IPS-11a (cell line): ENCODE data around the gene PPP4R1.
"Not testable (repeated sequence)": the region's sequence is repeated elsewhere in the genome, so short reads cannot be mapped to it uniquely, and the experiment has no call there.

Experiments used
- H3K4me3 ChIP-seq: one replicate; pipeline ENCODE4 v1.5.1; 2013; ENCODE audit warnings: low read depth, low read length, control low read depth

Gene PPP4R1

DNA sequence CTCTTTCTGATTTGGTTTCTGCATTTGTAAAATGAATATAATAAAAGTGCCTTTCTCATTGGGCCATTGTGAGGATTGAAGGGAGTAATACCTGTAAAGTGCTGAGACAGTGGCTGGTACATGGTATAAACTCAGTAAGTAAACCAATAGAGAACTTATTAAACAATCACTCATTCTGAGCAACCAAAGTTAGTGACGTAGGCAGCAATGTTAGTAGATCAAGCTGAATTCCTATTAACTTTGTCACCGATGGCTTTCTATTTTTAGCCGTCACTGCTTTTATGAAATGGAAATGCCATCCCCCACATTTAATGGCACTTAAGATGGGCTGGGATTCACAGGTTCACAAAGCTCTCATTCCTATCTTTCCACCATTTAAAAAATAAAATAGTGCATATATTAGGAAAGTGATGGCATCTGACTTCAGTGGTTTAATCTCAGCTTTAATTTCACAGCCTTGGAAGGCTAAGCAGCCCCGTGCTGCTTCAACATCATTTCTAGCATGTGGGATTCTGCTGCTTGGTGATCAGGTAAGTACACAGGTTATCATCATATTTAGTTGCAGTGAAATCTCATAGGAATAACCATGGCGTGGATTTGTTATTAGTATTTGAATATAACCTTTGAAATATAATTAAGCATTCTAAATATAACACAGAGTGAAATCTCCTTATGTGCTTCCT, 17.6 kb upstream of the PPP4R1 start:
- H3K4me3 ChIP-seq = no peak overlapping the region

DNA sequence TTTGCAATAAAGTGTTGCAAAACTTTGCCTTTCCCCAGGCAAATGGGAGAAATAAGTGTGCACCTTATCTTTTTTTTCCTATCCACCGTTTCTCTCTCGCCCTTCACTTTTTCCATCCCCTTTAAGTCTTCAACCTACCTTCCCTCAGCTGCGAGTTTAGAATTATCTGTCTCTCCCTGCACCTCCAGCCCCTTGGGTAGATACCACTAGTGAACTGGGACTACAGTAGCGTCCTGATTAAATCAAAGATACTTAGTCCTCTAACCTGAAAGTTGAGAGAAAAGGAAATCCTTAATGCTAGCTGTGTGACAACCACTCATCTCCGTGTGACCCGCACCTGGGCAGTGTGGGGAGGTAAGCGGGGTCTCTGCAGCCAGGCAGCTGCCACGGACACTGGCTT, 16.1 kb upstream of the PPP4R1 start:
- H3K4me3 ChIP-seq = no peak overlapping the region

DNA sequence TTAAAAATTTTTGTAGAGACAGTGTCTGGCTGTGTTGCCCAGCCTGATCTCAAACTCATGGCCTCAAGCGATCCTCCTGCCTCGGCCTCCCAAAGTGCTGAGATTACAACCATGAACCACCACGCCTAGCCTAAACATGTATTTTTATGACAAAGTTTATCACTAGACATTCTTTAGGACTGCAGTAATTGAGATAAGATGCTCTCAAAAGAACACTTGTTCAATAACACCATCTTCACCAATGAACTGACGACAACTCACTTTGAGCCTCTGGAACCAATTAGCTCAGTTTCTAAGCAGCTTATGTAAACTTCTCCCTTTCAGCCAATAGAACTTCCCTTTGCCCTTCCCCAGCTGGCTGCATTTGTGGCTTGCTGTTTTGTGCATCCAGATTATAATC, 15.3 kb upstream of the PPP4R1 start:
- H3K4me3 ChIP-seq = no peak overlapping the region

DNA sequence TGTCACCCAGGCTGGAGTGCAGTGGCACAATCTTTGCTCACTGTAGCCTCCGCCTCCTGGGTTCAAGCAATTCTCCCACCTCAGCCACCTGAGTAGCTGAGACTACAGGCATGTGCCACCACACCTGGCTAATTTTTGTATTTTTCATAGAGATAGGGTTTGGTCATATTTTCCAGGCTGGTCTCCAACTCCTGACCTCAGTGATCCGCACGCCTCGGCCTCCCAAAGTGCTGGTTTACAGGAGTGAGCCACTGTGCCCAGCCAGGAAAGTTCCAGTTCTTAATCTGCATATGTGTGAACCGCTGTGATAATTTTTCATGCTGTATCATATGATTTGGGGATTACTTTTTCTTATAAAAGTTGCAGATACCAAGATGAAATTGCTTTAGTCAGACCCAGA, 14.6 kb upstream of the PPP4R1 start:
- no peak overlapping the region for H3K4me3 ChIP-seq

DNA sequence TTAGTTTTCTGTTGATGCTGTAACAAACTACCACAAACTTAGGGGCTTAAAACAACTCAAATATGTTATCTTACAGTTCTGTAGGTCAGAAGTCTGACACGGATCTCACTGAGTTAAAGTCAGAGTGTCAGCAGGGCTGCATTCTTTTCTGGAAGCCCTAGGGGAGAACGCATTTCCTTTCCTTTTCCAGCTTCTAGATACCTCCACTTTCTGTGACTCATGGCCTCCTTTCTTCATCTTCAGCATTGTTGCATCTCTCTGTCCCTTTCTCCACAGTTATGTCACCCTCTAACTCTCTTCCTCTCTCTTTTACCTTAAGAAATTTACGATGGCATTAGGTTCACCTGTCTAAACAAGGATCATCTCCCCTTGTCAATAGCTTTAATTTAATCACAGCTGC, 13.3 kb upstream of the PPP4R1 start:
- no peak overlapping the region for H3K4me3 ChIP-seq

DNA sequence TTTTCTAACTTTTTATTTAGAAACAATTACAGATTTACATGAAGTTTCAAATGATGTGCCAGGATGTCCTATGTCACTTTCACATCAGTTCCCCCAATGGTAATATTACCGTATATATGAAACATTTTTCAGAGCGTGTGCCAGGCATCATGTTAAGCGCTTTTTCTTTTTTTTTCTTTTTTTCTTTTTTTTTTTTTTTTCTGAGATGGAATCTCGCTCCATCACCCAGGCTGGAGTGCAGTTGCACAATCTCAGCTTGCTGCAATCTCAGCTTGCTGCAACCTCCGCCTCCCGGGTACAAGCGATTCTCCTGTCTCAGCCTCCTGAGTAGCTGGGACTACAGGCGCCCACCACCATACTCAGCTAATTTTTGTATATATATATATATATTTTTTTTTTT, 5.6 kb upstream of the PPP4R1 start:
- H3K4me3 ChIP-seq = no peak overlapping the region

DNA sequence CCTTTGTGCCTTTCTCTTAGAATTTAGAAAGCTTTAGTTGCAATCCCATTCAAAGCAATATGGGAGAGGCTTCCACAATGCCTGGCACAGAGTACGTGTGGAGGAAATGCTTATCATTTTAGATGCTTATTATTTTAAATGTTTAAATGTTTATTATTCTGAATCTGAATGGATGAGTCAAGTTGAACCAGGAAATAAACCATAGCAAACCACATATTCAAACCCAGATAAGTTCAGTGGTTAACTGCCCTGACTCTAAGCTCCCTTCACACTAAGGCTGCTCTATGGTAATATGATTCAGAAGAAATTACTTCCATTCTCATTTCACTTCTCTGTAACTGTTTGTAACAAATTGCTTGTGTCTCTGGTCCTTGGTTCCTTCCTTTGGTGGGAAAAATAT, 5.2 kb upstream of the PPP4R1 start:
- H3K4me3 ChIP-seq = no peak overlapping the region

DNA sequence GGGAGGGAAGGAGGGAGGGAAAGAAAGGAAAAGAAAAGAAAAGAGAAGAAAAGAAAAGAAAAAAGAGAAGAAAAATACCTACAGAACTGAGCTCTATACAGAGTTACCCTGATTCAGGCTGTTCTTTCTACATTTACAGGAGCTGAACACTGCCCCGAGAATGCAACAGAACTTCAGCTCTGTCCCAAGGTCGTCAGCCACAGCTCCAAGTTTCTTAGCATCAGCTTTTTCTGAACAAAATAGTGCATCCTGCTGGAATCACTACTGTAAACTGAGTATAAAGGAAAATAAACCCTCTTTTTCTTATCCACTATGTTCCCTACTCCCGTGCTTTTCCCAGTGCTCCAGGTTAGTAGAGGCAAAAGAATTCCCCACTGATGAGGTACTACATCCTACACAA, 4.7 kb upstream of the PPP4R1 start:
- no peak overlapping the region for H3K4me3 ChIP-seq

DNA sequence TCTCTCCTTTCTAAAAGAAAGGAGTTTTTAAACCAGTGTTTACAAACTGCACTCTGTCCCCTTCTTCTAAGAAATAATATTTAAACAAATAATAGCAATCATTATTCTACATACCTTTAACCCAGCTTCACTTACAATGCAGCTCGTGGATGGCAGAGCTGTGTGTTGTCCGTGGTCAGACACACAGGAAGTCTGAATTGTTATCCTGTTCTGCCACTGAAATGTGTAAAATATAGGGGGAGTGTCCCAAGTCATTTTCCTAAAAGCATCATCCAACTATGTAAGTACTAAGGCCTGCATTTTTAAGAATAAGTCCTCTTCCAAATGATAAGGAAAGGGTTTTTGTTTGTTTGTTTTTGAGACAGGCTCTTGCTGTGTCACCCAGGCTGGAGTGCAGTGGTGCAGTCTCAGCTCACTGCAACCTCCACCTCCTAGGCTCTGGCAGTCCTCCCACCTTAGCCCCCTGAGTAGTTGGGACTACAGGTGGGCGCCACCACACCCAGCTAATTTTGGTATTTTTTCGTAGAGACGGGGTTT, 2.7 kb upstream of the PPP4R1 start:
- no peak overlapping the region for H3K4me3 ChIP-seq

DNA sequence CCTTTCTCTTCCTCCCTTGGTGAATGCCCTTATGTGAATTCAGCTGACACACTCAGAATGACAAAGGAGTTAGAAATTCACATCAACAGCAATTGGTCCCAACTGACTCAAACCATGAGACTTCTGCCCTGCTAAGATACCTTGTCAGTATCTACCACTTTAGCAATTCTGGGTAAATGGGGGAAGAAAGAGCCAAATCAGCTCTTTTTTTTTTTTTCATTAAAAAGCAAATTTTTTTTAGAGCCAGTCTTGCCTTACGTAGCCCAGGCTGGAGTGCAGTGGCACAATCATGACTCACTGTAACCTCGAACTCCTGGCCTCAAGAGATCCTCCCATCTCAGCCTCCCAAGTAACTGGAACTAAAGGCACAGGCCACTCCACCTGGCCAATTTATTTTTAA, 1.7 kb upstream of the PPP4R1 start:
- H3K4me3 ChIP-seq = no peak overlapping the region

DNA sequence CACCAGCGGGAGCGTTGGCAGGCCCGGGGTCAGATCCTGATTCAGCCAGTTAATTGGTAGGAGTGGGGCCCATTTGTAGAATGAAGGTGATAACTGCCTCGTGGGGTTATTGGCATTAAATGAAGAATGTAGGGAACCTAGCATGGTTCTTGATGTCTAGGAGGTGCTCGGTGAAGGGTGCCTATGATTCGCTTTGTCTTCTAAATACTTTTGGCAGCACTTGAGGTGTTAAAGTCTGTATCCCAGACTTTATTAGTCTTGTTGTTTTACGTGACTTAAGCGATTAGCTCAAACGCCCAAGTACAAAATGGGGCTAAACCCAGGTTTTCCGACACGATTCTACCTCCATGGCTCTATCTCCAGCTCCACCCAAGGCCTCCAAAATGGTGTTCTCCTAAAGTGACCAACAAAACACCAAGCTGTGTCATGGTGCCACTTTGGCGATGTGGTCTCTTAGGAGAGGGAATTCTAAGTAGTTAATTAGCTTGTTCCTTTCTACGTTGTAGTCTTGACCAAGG, 980 bp upstream of the PPP4R1 start:
- H3K4me3 ChIP-seq = peak overlapping the region; percentile 45

DNA sequence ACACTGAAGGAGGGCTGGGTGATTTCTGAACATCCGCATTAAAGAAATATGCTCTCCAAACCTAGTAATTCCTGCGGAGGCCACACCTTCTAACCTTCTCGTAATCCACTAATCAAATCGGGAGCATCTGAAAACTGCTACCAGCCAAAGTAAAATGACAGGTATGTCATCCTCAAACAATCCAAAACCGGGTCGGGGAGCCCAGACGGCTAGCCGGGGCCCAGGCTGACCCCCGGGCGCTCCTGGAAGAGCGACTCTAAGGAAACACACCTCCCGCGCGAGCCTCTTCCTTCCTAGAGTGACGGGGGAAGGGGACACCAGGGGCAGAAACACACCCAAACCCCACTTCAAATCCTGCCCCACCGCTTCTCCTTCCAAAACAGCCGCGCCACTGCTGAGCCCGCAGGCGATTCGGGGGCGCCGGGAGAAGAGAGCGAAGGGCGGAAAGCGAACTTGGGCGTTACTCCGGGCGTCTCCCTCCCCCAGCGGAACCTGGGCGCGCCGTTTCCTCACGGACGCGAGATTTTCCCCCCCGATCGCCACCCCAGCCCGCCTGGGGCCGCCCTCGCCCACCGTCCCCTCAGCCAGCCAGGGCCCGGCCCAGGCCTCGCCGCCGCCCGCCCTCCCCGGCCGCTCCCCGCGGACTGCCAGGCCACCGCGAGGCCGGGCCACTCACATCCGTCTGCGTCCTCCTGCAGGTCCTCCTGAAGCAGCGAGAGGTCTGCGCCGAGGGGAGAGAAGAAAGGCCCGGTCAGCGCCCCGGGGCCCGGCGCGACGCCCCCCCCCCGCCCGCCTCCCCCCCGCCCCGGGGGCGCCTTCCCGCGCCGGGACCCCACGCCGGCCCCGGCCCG, 584 bp downstream of the PPP4R1 start:
- peak overlapping the region; percentile 69 for H3K4me3 ChIP-seq

DNA sequence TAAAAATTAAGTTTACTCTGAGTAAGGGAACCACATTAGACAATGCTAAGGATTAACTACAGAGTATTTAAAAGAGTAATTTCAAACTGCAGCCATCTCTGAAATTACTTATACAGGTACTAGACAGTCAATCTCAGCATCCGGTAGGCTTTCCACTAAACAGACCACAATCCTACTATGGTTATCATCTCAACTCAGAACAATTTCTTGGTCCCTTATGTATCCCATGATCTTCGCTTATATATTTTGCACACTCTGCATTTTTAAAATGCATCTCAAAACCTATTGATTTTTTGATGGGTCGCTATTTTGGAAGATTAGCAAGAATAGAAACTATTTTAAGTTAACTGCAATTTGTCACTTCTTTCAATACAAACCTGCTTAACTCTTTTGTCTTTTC, 1.4 kb downstream of the PPP4R1 start:
- H3K4me3 ChIP-seq = peak overlapping the region; percentile 69

DNA sequence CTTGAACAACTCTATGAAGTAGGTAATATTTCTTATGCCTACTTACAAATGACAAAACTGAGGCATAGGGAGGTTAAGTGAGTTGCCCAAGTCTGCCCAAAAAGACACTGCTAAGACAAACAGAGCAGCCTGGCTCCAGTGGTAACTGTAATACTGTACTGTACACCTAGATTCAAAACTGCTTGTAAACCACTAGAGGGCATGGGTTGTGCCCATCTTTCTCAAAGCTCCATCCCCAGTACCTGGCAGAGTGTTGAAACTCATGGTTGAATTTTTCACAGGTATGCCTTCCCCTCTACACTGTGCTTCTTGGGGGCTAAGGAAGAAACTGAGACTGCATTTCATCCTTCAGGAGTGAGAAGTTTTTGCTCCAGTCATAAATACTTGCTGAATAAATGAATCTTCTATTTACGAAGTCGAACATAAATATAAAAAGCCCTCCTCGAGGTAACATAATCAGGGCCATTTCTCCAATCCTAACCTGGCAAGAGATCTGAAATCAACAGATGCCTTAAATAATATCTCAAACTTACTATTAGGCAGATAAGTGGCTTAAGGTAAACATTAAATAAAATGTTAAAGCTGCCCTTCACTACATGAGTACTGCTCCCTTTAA, 2.0 kb downstream of the PPP4R1 start:
- no peak overlapping the region for H3K4me3 ChIP-seq

DNA sequence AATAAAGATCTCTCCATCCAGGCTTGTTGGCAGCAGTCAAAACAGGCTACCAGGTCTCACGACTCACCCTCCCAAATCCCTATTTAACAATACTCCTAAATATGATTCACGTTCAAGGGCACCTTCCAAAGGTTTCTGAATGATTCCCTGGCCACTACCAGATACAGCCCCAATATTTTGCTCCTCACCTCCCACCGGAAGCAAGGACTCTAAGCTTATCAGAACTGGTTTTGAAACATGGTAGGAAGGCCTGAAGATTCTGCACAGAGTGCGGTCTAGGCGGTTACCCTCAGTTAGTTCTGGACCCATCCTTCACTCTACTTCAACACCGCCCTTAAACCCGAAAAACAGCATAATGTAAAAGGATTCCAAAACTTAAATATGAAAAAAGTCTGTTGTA, 5.2 kb downstream of the PPP4R1 start:
- no peak overlapping the region for H3K4me3 ChIP-seq

DNA sequence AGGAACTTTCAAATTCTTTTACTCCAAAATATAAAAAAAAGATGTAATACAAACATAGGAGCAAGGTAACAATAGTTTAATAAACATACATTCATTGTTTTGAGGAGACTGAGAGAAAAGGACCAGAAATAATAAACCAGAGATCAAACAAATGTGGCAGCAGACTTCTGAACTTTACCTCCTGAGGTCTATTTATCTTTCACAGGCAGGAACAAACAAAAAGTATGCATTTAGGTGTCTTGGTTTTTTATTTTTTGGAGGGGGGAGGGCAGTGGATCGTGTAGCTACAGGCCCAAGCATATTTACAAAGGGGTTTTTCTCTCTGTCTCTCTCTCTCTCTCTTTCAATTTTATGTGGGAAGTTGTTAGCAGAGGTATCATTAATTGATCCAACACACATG, 5.6 kb downstream of the PPP4R1 start:
- no peak overlapping the region for H3K4me3 ChIP-seq

DNA sequence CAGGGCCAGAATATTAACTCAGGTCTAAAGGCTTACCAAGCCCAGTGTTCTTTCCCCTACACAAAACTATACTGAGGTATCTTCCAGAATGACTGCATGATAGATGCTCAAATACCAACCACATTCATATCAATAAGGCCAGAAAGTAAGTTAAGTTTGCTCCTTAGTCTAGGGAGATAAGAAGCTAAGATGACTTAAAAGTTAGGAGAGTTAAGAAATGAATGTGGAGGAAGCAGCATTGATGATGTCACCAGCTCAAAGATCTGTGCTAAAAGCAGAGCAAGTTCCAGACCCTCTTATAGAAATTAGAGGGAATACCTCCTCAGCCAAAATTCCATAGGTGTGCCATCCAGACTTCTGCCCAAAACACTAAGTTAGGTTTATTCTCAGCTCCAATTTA, 6.1 kb downstream of the PPP4R1 start:
- no peak overlapping the region for H3K4me3 ChIP-seq

DNA sequence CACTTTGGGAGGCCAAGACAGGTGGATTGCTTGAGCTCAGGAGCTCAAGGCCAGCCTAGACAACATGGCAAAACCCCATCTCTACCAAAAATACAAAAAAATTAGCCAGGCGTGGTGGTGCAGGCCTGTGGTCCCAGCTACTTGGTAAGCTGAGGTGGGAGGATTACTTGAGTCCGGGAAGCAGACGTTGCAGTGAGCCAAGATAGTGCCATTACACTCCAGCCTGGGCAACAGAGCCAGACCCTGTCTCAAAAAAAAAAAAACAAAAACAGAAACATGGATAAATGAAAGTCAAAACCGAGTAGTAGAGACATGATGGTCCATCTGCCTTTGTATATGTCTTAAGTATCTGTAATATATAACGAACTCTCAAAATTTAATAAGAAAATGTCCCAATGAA, 7.2 kb downstream of the PPP4R1 start:
- not testable (repeated sequence) for H3K4me3 ChIP-seq

DNA sequence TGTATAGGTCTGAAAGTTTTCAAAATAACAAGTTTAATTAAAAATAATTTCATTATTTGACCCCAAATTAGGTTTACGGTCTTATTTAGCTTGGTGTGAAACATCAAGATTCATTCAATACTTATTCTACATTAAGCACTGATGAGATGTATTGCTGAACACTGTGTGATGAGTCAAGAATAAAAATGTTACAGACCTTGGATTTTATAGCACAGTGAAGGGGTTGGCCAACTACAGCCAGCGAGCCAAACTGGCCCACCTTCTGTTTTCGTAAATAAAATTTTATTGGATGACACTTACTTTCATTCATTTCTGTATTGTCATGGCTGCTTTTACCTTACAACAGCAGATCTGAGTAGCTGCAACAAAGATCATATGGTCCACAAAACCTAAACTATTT, 8.3 kb downstream of the PPP4R1 start:
- H3K4me3 ChIP-seq = no peak overlapping the region

DNA sequence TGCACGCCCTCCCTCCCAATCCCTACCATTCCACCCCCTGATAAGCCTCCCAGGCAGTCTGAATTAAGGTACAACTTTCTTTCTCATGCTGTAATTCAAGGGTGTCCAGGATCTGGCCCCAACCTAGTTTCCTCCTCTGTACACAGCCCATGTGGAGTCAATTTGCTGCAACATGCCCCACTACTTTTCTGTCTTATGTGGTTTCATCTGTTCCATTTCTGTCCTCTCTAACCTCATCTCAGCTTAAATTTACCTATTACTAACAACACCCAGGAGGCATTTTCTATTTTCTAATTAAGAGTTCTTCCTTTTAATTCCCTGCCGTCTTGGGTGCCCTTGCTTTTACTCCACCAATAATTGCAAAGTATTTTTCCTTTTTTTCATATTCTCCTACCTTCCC, 10.0 kb downstream of the PPP4R1 start:
- H3K4me3 ChIP-seq = no peak overlapping the region

DNA sequence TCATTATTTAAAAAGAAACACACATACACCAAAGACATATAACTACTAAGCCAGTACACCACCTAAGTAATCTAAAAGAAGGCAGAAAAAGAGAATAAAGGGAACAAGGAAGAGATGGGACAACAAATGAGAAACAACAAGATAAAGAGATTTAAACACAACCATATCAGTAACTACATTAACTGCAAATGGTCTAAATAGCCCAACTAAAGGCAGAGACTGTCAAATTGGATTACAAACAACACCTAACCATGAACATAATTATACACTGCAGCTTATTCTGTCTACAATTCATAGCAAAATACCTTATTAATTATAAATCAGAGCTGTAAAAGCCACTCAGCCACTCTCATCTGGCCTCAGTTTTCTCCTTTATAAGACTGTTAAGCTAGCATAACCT, 15.0 kb downstream of the PPP4R1 start:
- no peak overlapping the region for H3K4me3 ChIP-seq

DNA sequence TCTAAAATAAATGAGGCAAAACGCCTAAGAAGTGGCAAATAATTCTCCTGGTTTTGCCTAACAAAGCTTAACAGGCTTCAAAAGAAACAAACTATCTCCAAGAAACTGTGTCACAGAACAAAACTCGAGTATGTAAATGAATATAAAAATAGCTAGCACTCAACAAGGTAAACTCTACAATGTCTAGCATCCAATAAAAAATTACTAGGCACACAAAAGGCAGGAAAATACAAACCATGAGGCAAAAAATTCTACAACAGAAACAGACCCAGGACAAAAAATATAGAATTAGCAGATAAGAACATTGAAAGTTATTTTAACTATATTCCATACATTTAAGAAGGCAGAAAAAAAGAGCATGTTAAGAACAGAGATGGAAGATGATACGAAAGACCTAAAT, 16.8 kb downstream of the PPP4R1 start:
- no peak overlapping the region for H3K4me3 ChIP-seq
